HepG2 (cell line): Measurements from ENCODE around the gene PFKFB4. TPM values are rescaled to one million over a fixed set of nuclear protein-coding genes. Genes with fewer than 3 reads are reported as not detected.

ENCODE experiments used
- ATAC-seq: fragments of 200-7000 bp; cut with Tn5 transposase; 3 replicates; pipeline ENCODE4 v1.9.1; 2020; ENCODE audit warnings: mild to moderate bottlenecking, moderate library complexity
- BruUV-seq: library from RNA; stranded (reverse); fragments of 400-500 nt; replicated peaks from 2 replicates; lab custom pipeline; 2021; lab: Mats Ljungman, UMichigan
- CTCF ChIA-PET: fragments of 300-600 bp; formaldehyde crosslinking; extraction: SDS; loops from one replicate; lab custom pipeline; 2021; ENCODE audit warnings: low total read pairs, inconsistent platforms, low intra/inter-chr PET ratio; lab: Yijun Ruan, JAX
- POLR2A ChIA-PET: fragments of 350-600 bp; sonication (Branson Sonifier 250); formaldehyde crosslinking; loops from one replicate; lab custom pipeline; 2020; ENCODE audit warnings: antibody characterized with exemption, inconsistent platforms; lab: Yijun Ruan, JAX
- DNase-seq: peaks from one replicate; pipeline ENCODE4 v3.0.0-alpha.2; 2015; ENCODE audit warnings: low spot score
- FAIRE-seq: peaks from 3 replicates; lab custom pipeline; 2011; peaks lifted over from hg19 to GRCh38; lab: Jason Lieb, UNC
- H2AFZ ChIP-seq: one replicate; pipeline ENCODE4 v1.6.1; 2011; ENCODE audit warnings: low read length, inconsistent platforms
- H3K27ac ChIP-seq: fragments of 300-600 bp; 3 replicates; pipeline ENCODE4 v1.8.0; 2011; ENCODE audit warnings: mixed run types, mild to moderate bottlenecking, mixed read lengths, low read length, inconsistent platforms; ENCODE audit not compliant: insufficient read depth; ENCODE audit errors: extremely low read length
- H3K27me3 ChIP-seq, 2 experiments: fragments of 200-600 bp in 1 of 2; 2 replicates in 1 of 2; 3 replicates in 1 of 2; pipeline versions ENCODE4 v1.6.0 to v1.8.0; 2011; ENCODE audit warnings: low read length in 2 of 2, mild to moderate bottlenecking in 2 of 2, moderate library complexity in 2 of 2, inconsistent platforms in 1 of 2; ENCODE audit not compliant: insufficient read depth in 2 of 2, control insufficient read depth in 1 of 2
- H3K36me3 ChIP-seq, 2 experiments: fragments of 200-600 bp in 1 of 2; replicated peaks in 1 of 2; 2 replicates in 1 of 2; 3 replicates in 1 of 2; pipeline versions ENCODE4 v1.5.1 to v1.8.0; 2011; ENCODE audit warnings: low read length in 2 of 2, inconsistent platforms in 1 of 2; ENCODE audit not compliant: insufficient read depth in 2 of 2, control insufficient read depth in 1 of 2
- H3K4me1 ChIP-seq: 2 replicates; pipeline ENCODE4 v1.5.1; 2012; ENCODE audit warnings: low read length, inconsistent platforms; ENCODE audit not compliant: insufficient read depth
- H3K4me2 ChIP-seq: 2 replicates; pipeline ENCODE4 v1.6.0; 2011; ENCODE audit warnings: low read depth, low read length, inconsistent platforms
- H3K4me3 ChIP-seq, 3 experiments: fragments of 200-600 bp in 1 of 3; sonication (generic), shearing (Covaris generic) in 1 of 3; replicated peaks in 1 of 3; 2 replicates each; pipeline ENCODE4 v1.5.1; 2011 to 2016; ENCODE audit warnings: low read length in 3 of 3, inconsistent platforms in 2 of 3, low read depth in 2 of 3, mild to moderate bottlenecking in 2 of 3, control low read depth in 1 of 3, mixed read lengths in 1 of 3; ENCODE audit not compliant: insufficient read depth in 1 of 3
- H3K79me2 ChIP-seq: one replicate; pipeline ENCODE4 v1.6.1; 2011; ENCODE audit warnings: low read length, inconsistent platforms; ENCODE audit not compliant: insufficient read depth
- H3K9ac ChIP-seq: 2 replicates; pipeline ENCODE4 v1.6.0; 2011; ENCODE audit warnings: mild to moderate bottlenecking, low read depth, low read length, inconsistent platforms; ENCODE audit not compliant: insufficient read depth
- H3K9me3 ChIP-seq: 2 replicates; pipeline ENCODE4 v1.5.1; 2012; ENCODE audit warnings: mild to moderate bottlenecking, low read length
- H4K20me1 ChIP-seq: 2 replicates; pipeline ENCODE4 v1.6.0; 2011; ENCODE audit warnings: inconsistent platforms, mild to moderate bottlenecking, low read length, moderate library complexity; ENCODE audit not compliant: insufficient read depth
- SMAD9 ChIP-seq: sonication (generic); formaldehyde crosslinking; IDR thresholded peaks from 2 replicates; pipeline ENCODE4 v1.5.1; 2020; ENCODE audit warnings: mild to moderate bottlenecking, missing genetic modification reagents
- WGBS: methylation state at CpG from one replicate; pipeline ENCODE4 v1.1.6; 2017; ENCODE audit warnings: low lambda C conversion rate; 5-methylcytosine and 5-hydroxymethylcytosine counted together
- in situ Hi-C: cut with HindIII; loops from 2 replicates; pipeline ENCODE4 v1.10.0; 2017; ENCODE audit warnings: low pct_unique_long_range_greater_than_20kb; ENCODE audit not compliant: extremely low pct_ligation_motif_present
- intact Hi-C: fragments of 100-400 bp; cut with micrococcal nuclease; formaldehyde crosslinking; loops from one replicate; pipeline ENCODE4 v1.10.0; 2022; ENCODE audit not compliant: unreplicated experiment
- polyA plus RNA-seq, 8 experiments: library from polyadenylated mRNA; depleted of rRNA in 3 of 8; stranded (reverse) in 7 of 8; unstranded in 1 of 8; fragments of >200 nt; fragmentation: Illumina TruSeq in 4 of 8; extraction: Trizol in 4 of 8; gene quantifications; 2 replicates each; pipeline versions ENCODE4 v1.2.1 to v1.2.3, GENCODE V29; 2011 to 2016; ENCODE audit warnings: low read depth in 4 of 8, missing spikeins in 1 of 8, mixed read lengths in 1 of 8; ENCODE audit not compliant: insufficient read depth in 1 of 8
- total RNA-seq, 5 experiments: library from RNA; depleted of rRNA; stranded (reverse); fragments of >200 nt; fragmentation: Illumina TruSeq; extraction: Trizol; gene quantifications; 2 replicates each; pipeline ENCODE4 v1.2.3, GENCODE V29; 2016; ENCODE audit warnings: low read depth in 1 of 5
- TF ChIP-seq, protein P1 (sequence below): sonication (generic); formaldehyde crosslinking; IDR thresholded peaks from 2 replicates; pipeline ENCODE4 v1.4.0; 2020; ENCODE audit warnings: missing genetic modification reagents
- TF ChIP-seq, protein P2 (sequence below): sonication (generic); formaldehyde crosslinking; IDR thresholded peaks from 2 replicates; pipeline ENCODE4 v1.8.1; 2023; ENCODE audit warnings: mild to moderate bottlenecking, moderate library complexity, missing genetic modification reagents
- TF ChIP-seq, protein P3 (sequence below): sonication (generic); formaldehyde crosslinking; IDR thresholded peaks from 2 replicates; pipeline ENCODE4 v1.4.0; 2020; ENCODE audit warnings: missing genetic modification reagents

PFKFB4 gene
- total and polyA plus RNA-seq, 2 of the 13 experiments (the other 11 are each of a cell fraction or from before 2014, with no cell fraction given) = 7.1 to 103 TPM

DNA sequence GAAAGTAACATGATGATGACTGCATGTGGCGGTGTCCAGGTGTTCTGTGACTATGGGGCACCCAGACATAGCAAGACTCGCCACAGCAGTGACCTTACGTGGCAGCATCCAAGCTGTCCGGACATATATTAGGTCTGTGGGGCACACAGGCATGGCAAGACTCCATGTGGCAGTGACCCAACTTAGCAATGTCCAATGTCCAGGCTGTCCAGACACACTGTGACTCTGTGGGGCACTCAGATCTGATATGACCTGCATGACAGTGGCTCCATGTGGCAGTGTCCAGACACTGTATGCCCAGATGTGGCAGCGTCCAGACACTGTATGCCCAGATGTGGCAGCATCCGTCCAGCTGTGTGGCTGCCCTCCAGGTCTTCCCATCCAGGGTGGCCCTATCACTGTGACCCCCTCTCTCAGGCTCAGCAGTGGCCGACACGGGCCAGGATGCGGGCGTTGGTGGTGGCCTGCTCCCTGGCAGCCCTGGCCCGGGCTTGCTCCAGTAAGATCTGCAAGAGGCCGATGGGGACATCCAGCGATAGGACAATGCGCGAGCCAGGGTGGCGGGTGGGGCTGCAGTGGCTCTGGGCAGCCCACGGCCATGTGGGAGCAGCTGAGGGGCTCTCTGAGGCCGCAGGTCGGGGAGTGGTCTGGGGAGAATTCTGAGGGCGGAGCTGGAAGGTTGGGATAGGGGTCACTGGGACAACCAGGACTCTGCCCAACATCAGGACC, 5.9 kb upstream of the PFKFB4 start:
- H3K27ac ChIP-seq = no peak overlapping the region
- peaks cover 95% of the 10 kb centered on the region for H3K4me1 ChIP-seq
- H4K20me1 ChIP-seq = no peaks in the 10 kb centered on the region
- H3K9me3 ChIP-seq = no peaks in the 10 kb centered on the region
- no peak overlapping the region for H3K4me2 ChIP-seq
- FAIRE-seq (no peak), DNase-seq (no peak), ATAC-seq (no peak)
- in situ Hi-C loops (no loop called here), intact Hi-C loops (no loop called here)
- no peak overlapping the region for H3K4me3 ChIP-seq
- 85% methylated on average over 16 of the region's 20 CpGs for WGBS
- BruUV-seq = no TSS peak
- no peaks in the 10 kb centered on the region for H3K79me2 ChIP-seq
- H3K9ac ChIP-seq = no peak overlapping the region
- TF ChIP-seq, protein P1, sequence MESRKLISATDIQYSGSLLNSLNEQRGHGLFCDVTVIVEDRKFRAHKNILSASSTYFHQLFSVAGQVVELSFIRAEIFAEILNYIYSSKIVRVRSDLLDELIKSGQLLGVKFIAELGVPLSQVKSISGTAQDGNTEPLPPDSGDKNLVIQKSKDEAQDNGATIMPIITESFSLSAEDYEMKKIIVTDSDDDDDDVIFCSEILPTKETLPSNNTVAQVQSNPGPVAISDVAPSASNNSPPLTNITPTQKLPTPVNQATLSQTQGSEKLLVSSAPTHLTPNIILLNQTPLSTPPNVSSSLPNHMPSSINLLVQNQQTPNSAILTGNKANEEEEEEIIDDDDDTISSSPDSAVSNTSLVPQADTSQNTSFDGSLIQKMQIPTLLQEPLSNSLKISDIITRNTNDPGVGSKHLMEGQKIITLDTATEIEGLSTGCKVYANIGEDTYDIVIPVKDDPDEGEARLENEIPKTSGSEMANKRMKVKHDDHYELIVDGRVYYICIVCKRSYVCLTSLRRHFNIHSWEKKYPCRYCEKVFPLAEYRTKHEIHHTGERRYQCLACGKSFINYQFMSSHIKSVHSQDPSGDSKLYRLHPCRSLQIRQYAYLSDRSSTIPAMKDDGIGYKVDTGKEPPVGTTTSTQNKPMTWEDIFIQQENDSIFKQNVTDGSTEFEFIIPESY (CRISPR knock-in tag) = peak; percentile 66; the same call in 1 of the 2 replicates
- TF ChIP-seq, protein P2, sequence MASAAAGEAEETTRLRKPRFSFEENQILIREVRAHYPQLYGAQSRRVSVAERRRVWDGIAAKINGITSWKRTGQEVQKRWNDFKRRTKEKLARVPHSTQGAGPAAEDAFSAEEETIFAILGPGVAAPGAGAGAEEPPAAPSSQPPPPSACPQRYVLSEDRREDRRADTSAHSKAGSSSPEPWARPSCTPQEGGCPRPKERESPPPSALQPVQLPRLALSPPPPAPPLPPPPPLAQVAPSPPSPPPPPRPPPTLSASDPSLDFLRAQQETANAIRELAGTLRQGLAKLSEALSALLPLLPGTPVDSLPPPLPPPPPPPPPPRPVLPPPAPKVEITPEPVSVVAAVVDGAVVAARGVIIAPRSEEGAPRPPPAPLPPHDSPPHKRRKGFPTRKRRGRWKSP (CRISPR knock-in tag) = no peak
- TF ChIP-seq, protein P3, sequence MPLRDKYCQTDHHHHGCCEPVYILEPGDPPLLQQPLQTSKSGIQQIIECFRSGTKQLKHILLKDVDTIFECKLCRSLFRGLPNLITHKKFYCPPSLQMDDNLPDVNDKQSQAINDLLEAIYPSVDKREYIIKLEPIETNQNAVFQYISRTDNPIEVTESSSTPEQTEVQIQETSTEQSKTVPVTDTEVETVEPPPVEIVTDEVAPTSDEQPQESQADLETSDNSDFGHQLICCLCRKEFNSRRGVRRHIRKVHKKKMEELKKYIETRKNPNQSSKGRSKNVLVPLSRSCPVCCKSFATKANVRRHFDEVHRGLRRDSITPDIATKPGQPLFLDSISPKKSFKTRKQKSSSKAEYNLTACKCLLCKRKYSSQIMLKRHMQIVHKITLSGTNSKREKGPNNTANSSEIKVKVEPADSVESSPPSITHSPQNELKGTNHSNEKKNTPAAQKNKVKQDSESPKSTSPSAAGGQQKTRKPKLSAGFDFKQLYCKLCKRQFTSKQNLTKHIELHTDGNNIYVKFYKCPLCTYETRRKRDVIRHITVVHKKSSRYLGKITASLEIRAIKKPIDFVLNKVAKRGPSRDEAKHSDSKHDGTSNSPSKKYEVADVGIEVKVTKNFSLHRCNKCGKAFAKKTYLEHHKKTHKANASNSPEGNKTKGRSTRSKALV (CRISPR knock-in tag) = no peak
- no peak for TF ChIP-seq SMAD9
- TF ChIP-seq, all 625 proteins: peak for 1
- no peak overlapping the region for H2AFZ ChIP-seq
- CTCF ChIA-PET = no interaction called here
- no peaks in the 10 kb centered on the region for H3K36me3 ChIP-seq
- H3K27me3 ChIP-seq = no peaks in the 10 kb centered on the region; a peak in 1 of 5 replicates
- POLR2A ChIA-PET = interaction anchor here (3.0 kb wide), 1 partner anchor 62 kb away, joined by 7 read pairs; no protein-coding TSS in a partner anchor
